Ovary (tissue), 3 donors: ENCODE data around the gene SIRT4.

Experiments used
- EP300 ChIP-seq: sonication (generic); formaldehyde crosslinking; IDR thresholded peaks from one replicate; pipeline ENCODE4 v1.6.1; 2017; ENCODE audit warnings: antibody characterized with exemption
- POLR2A ChIP-seq: fragments of 450-650 bp; IDR thresholded peaks from one replicate; pipeline ENCODE4 v1.6.1; 2017; ENCODE audit warnings: antibody characterized with exemption, mild to moderate bottlenecking, moderate library complexity
- TF ChIP-seq, protein P1 (sequence below), 3 donors: fragments of 450-650 bp in 2 of 3; fragments of 200-600 bp in 1 of 3; IDR thresholded peaks; one replicate each; pipeline versions ENCODE4 v1.5.1 to v1.8.0; 2016 to 2022; ENCODE audit warnings: antibody characterized with exemption in 3 of 3, mild to moderate bottlenecking in 1 of 3
- donor health status: DM: no; HTN: no; CAD: no.

- TF ChIP-seq, protein P1, sequence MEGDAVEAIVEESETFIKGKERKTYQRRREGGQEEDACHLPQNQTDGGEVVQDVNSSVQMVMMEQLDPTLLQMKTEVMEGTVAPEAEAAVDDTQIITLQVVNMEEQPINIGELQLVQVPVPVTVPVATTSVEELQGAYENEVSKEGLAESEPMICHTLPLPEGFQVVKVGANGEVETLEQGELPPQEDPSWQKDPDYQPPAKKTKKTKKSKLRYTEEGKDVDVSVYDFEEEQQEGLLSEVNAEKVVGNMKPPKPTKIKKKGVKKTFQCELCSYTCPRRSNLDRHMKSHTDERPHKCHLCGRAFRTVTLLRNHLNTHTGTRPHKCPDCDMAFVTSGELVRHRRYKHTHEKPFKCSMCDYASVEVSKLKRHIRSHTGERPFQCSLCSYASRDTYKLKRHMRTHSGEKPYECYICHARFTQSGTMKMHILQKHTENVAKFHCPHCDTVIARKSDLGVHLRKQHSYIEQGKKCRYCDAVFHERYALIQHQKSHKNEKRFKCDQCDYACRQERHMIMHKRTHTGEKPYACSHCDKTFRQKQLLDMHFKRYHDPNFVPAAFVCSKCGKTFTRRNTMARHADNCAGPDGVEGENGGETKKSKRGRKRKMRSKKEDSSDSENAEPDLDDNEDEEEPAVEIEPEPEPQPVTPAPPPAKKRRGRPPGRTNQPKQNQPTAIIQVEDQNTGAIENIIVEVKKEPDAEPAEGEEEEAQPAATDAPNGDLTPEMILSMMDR (IDR thresholded peaks at IDR 0.05), result no peak
- TF ChIP-seq POLR2A (no peak), EP300 (no peak)
Measured at GRCh38 chr12:120283318-120283717, 18.8 kb upstream of the SIRT4 start.
